Measurements from ENCODE around the gene KIF2A. TPM values are rescaled to one million over a fixed set of nuclear protein-coding genes. Genes with fewer than 3 reads are reported as not detected.
A peak's percentile ranks its signal among the peaks of the same experiment; 100 is the strongest.

Gene KIF2A
- total and polyA plus RNA-seq, 2 of the 8 experiments (the other 6 are each of a cell fraction or from before 2014, with no cell fraction given), result 18.4 to 97.1 TPM

DNA sequence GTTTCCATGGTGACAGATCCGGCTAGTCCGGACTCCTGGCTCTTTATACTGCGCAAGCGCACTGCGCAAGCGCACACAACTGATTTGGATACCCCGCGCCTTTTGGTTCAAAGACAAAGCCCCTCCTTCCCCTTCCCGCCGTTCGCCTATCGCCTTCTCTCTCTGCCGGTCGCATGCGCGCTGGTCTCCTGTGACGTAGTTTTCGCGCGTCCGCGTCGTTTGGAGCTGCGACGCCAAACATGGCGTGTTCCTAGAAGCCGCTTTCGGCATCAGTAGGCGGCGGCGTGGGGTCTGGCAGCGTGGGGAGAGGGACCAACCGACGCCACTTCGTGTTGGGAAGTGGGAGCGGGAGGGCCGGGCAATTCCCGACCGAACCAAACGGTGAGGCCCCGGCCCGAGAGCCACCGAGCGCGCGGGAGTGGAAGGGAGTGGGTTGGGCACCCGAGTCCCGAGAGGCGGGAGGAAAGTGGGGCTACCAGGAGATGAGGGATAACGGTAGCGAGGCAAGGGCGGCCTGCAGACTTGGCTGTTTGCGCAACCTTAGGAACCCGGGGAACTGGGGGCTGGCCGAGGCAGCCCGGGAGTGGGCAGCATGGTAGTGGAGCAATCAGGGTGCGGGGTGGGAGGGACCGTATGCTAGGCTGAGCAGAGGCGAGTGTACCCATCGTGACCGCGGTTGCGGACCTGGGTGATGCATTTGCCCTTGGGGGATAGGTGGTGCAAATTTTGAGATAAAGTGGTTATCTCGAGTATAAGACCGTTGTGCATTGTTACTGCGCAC is 106.7 kb downstream of the KIF2A start, which contains the start of gene IPO11 (continued):
- TF ChIP-seq JUN (IDR thresholded peaks at IDR 0.05; ENCODE audit: low read depth, low read length) (no peak), CBX8 (IDR thresholded peaks at IDR 0.05; ENCODE audit: borderline replicate concordance, low read depth, low read length) (no peak), SRF (IDR thresholded peaks at IDR 0.05; ENCODE audit: low read depth, low read length) (peak; percentile 88)

Measured in H1 (cell line).